GM12801 (cell line): ENCODE results near the gene DGKD.

Source experiments
- TF ChIP-seq, protein P1 (sequence below): IDR thresholded peaks from one replicate; pipeline ENCODE4 v1.5.1; 2011; ENCODE audit warnings: control low read depth; ENCODE audit not compliant: insufficient read length; ENCODE audit errors: extremely low read depth

DGKD gene, protein sequence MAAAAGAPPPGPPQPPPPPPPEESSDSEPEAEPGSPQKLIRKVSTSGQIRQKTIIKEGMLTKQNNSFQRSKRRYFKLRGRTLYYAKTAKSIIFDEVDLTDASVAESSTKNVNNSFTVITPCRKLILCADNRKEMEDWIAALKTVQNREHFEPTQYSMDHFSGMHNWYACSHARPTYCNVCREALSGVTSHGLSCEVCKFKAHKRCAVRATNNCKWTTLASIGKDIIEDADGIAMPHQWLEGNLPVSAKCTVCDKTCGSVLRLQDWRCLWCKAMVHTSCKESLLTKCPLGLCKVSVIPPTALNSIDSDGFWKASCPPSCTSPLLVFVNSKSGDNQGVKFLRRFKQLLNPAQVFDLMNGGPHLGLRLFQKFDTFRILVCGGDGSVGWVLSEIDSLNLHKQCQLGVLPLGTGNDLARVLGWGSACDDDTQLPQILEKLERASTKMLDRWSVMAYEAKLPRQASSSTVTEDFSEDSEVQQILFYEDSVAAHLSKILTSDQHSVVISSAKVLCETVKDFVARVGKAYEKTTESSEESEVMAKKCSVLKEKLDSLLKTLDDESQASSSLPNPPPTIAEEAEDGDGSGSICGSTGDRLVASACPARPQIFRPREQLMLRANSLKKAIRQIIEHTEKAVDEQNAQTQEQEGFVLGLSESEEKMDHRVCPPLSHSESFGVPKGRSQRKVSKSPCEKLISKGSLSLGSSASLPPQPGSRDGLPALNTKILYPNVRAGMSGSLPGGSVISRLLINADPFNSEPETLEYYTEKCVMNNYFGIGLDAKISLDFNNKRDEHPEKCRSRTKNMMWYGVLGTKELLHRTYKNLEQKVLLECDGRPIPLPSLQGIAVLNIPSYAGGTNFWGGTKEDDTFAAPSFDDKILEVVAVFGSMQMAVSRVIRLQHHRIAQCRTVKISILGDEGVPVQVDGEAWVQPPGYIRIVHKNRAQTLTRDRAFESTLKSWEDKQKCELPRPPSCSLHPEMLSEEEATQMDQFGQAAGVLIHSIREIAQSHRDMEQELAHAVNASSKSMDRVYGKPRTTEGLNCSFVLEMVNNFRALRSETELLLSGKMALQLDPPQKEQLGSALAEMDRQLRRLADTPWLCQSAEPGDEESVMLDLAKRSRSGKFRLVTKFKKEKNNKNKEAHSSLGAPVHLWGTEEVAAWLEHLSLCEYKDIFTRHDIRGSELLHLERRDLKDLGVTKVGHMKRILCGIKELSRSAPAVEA

DNA sequence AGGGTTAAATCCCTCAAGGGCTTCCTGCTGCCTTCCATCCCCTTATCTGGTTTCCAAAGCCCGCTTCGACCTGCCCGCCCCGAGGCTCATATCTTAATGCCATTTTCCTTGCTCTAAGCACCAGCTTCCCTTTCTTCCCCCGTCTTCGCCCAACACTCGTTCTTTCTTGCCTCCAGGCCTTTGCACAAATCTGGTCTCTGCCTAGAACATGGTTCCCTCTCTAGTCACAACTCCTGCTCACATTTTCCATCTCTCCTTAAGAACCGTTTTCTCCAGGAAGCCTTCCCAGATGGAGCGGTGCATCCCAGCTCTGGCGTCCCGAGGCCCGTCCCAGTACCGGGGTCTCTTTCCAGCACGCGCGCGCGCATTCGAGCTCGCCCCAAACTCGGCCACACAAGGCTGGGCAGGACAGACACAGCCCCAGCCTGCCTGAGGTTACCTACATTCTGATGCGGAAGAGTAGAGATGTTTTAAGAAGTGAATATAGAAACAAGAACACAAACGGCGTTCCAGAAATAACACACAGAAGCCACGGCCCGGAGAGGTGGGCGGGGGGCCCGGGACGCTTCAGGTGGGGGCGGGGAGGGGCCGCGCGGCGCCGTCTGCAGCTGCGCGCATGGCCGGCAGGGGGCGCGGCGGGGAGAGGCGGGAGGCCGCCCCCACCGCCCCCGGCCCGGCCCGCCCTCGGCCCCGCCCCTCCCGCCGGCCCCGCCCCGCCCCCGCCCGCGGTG lies at the start of gene DGKD:
DGKD (plus strand) TSS at position 726 of the 731 bp plus-strand sequence. CDS start 25 bp downstream, outside the sequence.
- TF ChIP-seq, protein P1, sequence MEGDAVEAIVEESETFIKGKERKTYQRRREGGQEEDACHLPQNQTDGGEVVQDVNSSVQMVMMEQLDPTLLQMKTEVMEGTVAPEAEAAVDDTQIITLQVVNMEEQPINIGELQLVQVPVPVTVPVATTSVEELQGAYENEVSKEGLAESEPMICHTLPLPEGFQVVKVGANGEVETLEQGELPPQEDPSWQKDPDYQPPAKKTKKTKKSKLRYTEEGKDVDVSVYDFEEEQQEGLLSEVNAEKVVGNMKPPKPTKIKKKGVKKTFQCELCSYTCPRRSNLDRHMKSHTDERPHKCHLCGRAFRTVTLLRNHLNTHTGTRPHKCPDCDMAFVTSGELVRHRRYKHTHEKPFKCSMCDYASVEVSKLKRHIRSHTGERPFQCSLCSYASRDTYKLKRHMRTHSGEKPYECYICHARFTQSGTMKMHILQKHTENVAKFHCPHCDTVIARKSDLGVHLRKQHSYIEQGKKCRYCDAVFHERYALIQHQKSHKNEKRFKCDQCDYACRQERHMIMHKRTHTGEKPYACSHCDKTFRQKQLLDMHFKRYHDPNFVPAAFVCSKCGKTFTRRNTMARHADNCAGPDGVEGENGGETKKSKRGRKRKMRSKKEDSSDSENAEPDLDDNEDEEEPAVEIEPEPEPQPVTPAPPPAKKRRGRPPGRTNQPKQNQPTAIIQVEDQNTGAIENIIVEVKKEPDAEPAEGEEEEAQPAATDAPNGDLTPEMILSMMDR, result no peak

DNA sequence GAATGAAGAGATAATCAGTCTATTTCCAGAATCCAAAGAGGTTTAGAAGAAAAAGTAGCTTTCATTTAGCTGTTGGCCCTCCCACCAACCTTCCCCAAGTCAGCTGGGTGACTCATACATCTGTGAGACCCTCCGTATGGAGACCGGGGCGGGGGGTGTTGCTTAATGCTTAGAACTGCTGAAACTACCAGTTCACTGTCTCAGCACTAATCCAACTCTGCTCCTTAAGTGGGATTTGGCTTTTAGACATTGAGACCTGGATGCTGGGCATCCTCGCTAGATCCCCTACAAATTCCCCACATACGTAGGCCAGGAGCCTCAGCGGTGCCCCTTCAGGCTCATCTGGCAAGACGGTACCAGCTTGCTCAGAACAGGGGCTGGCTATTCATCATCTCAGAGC lies 46.7 kb upstream of the DGKD start, which contains the start of gene SAG:
SAG (plus strand) TSS at position 252 of the 400 bp plus-strand sequence. CDS start 1,374 bp downstream, outside the sequence.
- TF ChIP-seq, protein P1, result no peak

DNA sequence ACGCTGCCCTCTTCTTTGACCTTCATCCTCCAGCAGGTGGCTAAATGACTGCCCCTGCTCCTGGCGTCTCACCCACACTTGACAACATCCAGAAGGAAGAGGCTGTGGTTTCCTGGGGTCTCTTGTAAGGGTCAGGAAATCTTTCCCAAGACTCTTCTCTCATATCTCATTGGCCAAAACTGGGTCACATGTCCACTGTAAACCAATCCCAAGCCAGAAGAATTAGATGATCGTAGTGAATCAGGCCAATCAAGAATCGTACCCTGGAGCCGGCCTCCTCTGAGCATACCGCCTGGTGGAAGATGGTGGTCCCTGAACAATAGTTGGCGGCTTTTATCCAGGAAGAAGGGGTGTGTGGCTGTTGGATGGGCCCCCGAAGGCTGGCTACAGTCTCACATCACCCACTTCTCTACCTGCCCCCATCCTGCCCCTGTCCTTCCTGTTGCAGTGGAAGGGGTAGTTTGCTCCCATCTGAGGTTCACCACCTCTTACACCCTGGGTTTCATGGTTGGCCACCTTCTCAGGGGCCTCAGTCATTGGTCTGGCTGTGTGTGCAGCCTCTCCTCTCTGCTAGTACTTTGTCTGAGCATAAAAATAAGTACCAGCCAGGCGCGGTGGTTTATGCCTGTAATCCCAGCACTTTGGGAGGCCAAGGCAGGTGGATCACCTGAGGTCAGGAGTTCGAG lies 42.9 kb upstream of the DGKD start:
- TF ChIP-seq, protein P1, result no peak

DNA sequence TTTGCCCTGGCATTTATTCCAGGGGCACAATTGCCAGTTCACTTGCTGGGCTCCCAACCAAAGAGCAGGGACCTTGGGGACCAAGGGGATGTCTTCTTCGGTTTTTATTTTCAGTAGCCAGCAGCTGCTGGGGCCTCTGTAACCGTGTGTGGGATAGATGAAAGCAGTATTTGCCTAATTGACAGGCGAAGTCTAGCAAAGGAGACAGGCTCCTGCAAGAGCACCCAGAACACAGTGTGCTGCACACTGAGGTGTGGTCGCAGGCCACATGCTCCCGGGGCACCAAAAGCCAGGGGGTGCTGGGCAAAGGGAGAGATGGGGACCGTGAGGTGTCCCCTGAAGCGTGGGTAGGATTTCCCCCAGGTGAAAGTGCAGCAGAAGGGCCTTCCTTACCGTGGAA lies 41.4 kb upstream of the DGKD start:
- TF ChIP-seq, protein P1, result no peak

DNA sequence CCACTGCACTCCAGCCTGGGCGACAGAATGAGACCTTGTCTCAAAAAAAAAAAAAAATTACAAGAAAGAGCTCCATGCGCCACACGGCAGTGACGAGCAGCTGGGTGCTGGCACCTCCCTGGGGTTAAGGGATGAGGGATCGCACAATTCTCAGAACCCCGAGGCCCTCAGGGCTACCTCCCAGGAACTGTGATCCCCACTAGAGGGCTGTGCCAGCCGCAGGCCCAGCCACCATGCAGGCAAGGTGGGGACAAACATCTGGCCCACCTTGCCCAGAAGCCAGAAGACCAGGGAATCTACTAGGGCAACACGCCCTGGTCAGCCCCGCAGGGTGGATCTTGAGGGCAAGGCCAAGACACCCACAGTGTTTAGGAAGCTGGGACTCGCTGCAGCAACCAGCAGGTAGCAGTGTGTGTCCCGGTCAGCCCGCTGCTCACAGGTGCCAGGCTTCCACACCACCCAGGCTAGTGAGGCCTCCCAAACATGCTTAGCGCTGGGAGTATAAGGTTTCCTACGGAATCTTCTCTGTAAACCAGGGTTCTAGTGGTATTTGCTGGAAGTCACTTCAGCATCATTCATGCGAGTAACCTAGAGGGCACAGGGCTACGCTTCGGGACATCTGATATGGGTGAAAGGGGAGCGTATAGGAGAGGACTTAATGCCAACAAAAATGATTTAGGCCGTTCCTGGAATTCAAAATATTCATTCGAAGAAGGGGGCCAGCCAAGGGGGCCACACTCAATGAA lies 39.9 kb upstream of the DGKD start:
- TF ChIP-seq, protein P1, result no peak

DNA sequence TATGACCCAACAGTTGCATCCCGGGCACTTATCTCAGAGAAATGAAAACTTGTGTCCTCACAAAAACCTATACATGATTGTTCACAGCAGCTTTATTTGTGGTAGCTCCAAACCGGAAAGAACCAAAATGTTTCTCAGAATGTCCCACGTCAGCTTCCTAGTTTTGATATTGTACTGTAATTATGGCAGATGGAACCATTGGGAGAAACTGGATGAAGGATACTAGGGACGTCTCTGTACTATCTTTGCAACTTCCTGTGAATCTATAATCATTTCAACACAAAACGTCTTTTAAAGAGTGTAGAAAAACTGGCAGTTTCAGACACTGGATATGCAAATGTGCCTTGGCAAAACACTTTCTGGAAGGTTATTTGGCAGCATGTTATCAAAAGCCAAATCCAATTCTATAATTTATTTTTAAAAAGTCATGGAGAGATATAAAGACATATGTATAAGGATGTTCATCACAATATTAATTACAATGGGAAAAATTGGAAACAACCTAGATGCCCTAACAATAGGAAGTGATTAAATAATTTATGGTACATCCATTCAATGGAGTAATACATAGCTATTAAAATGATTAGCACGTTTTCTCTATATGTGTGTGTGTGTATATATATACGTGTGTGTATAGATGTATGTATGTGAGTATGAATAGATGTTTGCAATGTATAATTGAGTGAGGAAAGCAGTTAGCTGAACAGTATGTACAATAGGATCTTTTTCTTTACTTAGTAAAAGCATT lies 36.9 kb upstream of the DGKD start:
- TF ChIP-seq, protein P1, result no peak
